GM12878 (cell line): ENCODE data around the gene TELO2. TPM values are rescaled to one million over a fixed set of nuclear protein-coding genes. Genes with fewer than 3 reads are reported as not detected.

Source experiments
- ASH2L ChIP-seq: fragments of 300-600, 200-600 bp; sonication (generic); IDR thresholded peaks from 2 replicates; pipeline ENCODE4 v1.6.1; 2017; ENCODE audit warnings: low read depth, mild to moderate bottlenecking, borderline replicate concordance
- MEF2B ChIP-seq: fragments of 450-650 bp; IDR thresholded peaks from 2 replicates; pipeline ENCODE4 v1.6.1; 2018; ENCODE audit warnings: mild to moderate bottlenecking, moderate library complexity; ENCODE audit not compliant: partially characterized antibody, poor library complexity, severe bottlenecking
- MYC ChIP-seq: IDR thresholded peaks from 2 replicates; pipeline ENCODE4 v1.6.1; 2011; ENCODE audit warnings: mild to moderate bottlenecking, low read length, moderate library complexity, inconsistent platforms; ENCODE audit not compliant: insufficient read depth, insufficient replicate concordance, insufficient read length, severe bottlenecking
- RAD51 ChIP-seq: fragments of 450-650 bp; IDR thresholded peaks from 2 replicates; pipeline ENCODE4 v1.6.1; 2016; ENCODE audit warnings: moderate library complexity, mild to moderate bottlenecking, inconsistent platforms
- RBBP5 ChIP-seq: fragments of 200-600 bp; sonication (generic); conservative IDR thresholded peaks from 2 replicates; pipeline ENCODE4 v1.6.1; 2016
- RCOR1 ChIP-seq: conservative IDR thresholded peaks from 2 replicates; pipeline ENCODE4 v1.6.1; 2012; ENCODE audit warnings: low read depth, low read length, improper control_type of control experiment
- SREBF1 ChIP-seq: IDR thresholded peaks from 2 replicates; pipeline ENCODE4 v1.6.1; 2012; ENCODE audit warnings: mild to moderate bottlenecking, low read length
- TAF1 ChIP-seq: IDR thresholded peaks from 2 replicates; pipeline ENCODE4 v1.6.1; 2011; ENCODE audit warnings: mild to moderate bottlenecking, low read depth, low read length, borderline replicate concordance
- WRNIP1 ChIP-seq: IDR thresholded peaks from 2 replicates; pipeline ENCODE4 v1.6.1; 2011; ENCODE audit warnings: low read depth, low read length, improper control_type of control experiment, borderline replicate concordance
- ZNF217 ChIP-seq: fragments of 450-650 bp; IDR thresholded peaks from 2 replicates; pipeline ENCODE4 v1.6.1; 2017; ENCODE audit warnings: antibody characterized with exemption, mild to moderate bottlenecking
- ZNF622 ChIP-seq: fragments of 450-650 bp; IDR thresholded peaks from 2 replicates; pipeline ENCODE4 v1.6.1; 2017; ENCODE audit warnings: mild to moderate bottlenecking, inconsistent platforms
- polyA plus RNA-seq, 11 experiments: library from polyadenylated mRNA; depleted of rRNA in 4 of 11; unstranded in 6 of 11; stranded (reverse) in 5 of 11; fragments of >200 nt; fragmentation: Nextera tagmentation in 4 of 11; fragmentation: Illumina TruSeq in 1 of 11; extraction: Ambion mirVana in 4 of 11; extraction: Trizol in 1 of 11; gene quantifications; 1 replicate in 1 of 11; 2 replicates in 10 of 11; pipeline versions ENCODE4 v1.2.1 to v1.2.3, GENCODE V29; 2011 to 2016; ENCODE audit warnings: inconsistent platforms in 2 of 11, missing spikeins in 2 of 11, low read depth in 1 of 11
- total RNA-seq, 4 experiments: library from RNA; depleted of rRNA in 3 of 4; stranded (reverse); fragments of >200 nt in 3 of 4; fragmentation: Illumina TruSeq in 1 of 4; extraction: Trizol in 1 of 4; gene quantifications; 2 replicates each; pipeline versions ENCODE4 v1.2.1 to v1.2.3, GENCODE V29; 2013 to 2021
- TF ChIP-seq, protein P1 (sequence below): IDR thresholded peaks from 2 replicates; pipeline ENCODE4 v1.6.1; 2011; ENCODE audit warnings: low read depth, low read length, improper control_type of control experiment, borderline replicate concordance
- TF ChIP-seq, protein P2 (sequence below), 3 experiments: IDR thresholded peaks in 2 of 3; conservative IDR thresholded peaks in 1 of 3; 2 replicates each; pipeline ENCODE4 v1.5.1; 2011; ENCODE audit warnings: low read depth in 3 of 3, low read length in 3 of 3, mild to moderate bottlenecking in 3 of 3, control low read depth in 2 of 3, moderate library complexity in 2 of 3, inconsistent platforms in 1 of 3, mixed read lengths in 1 of 3; ENCODE audit not compliant: control insufficient read depth in 2 of 3, insufficient read depth in 1 of 3; ENCODE audit errors: extremely low read depth in 1 of 3
- TF ChIP-seq, protein P3 (sequence below): fragments of 450-650 bp; formaldehyde crosslinking; IDR thresholded peaks from 2 replicates; pipeline ENCODE4 v1.4.0; 2022; ENCODE audit warnings: mild to moderate bottlenecking, moderate library complexity
- TF ChIP-seq, protein P4 (sequence below): IDR thresholded peaks from 2 replicates; pipeline ENCODE4 v1.6.1; 2011; ENCODE audit warnings: mild to moderate bottlenecking, low read depth, low read length, moderate library complexity; ENCODE audit not compliant: insufficient replicate concordance
- TF ChIP-seq, protein P5 (sequence below): fragments of 450-650 bp; formaldehyde crosslinking; IDR thresholded peaks from 2 replicates; pipeline ENCODE4 v1.4.0; 2020; ENCODE audit warnings: mild to moderate bottlenecking, moderate library complexity
- TF ChIP-seq, protein P6 (sequence below): IDR thresholded peaks from 2 replicates; pipeline ENCODE4 v1.6.1; 2012; ENCODE audit warnings: low read depth, low read length, improper control_type of control experiment

TELO2 gene
- total and polyA plus RNA-seq, 10 of the 15 experiments (the other 5 are each of a cell fraction or from before 2014, with no cell fraction given): 0.55 to 72.8 (median 18.6) TPM

DNA sequence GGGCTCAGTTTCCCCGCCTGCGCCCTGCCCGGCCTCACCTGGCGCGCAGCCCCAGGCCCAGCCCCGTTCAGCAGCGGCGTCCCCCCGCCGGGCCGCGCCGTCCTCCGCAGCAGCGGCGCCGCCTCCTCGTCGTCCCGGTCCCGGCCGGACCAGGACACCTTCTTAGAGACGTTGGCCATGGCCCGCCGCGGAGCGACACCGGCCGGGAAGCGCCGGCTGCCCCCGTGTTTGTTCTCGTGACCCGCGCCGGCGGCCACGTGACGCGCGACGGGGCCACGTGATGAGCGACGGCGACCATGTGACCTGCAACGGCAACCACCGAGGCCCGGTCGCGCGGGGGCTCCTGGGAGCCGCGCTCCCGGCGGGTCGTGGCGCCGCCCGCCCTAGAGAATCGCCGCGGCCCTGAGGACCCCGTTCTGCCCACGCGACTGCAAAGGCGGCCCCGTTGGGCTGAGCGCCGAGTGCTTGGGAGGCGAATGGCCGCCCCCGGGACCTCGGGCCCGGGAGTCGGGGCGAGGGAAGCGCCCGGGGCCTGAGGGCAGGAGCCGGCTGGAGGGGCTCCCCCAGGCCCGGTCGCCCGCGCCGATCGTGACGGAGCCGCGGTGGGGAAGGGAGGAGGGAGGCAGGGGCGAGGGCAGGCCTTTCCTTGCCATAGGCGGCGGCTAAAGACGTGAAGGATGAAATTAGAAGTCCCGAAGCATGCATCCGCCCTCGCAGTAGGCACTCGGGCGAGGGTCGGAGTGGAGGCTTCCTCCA lies 18.2 kb upstream of the TELO2 start, which contains the start of gene CLCN7 (continued):
- TF ChIP-seq, protein P1, sequence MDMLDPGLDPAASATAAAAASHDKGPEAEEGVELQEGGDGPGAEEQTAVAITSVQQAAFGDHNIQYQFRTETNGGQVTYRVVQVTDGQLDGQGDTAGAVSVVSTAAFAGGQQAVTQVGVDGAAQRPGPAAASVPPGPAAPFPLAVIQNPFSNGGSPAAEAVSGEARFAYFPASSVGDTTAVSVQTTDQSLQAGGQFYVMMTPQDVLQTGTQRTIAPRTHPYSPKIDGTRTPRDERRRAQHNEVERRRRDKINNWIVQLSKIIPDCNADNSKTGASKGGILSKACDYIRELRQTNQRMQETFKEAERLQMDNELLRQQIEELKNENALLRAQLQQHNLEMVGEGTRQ: peak; percentile 99
- TF ChIP-seq RBBP5 (no peak), ZNF622 (no peak), ASH2L (no peak), SREBF1 (peak; percentile 59), MYC (no peak), WRNIP1 (no peak), TAF1 (peak; percentile 68; the same call in 1 of the 2 replicates), RAD51 (peak; percentile 99), ZNF217 (0 out of 2 replicates have a peak, but pooled peaks have one; percentile 46), MEF2B (peak; percentile 90), RCOR1 (0 out of 2 replicates have a peak, but pooled peaks have one; percentile 49)
- TF ChIP-seq, protein P2, sequence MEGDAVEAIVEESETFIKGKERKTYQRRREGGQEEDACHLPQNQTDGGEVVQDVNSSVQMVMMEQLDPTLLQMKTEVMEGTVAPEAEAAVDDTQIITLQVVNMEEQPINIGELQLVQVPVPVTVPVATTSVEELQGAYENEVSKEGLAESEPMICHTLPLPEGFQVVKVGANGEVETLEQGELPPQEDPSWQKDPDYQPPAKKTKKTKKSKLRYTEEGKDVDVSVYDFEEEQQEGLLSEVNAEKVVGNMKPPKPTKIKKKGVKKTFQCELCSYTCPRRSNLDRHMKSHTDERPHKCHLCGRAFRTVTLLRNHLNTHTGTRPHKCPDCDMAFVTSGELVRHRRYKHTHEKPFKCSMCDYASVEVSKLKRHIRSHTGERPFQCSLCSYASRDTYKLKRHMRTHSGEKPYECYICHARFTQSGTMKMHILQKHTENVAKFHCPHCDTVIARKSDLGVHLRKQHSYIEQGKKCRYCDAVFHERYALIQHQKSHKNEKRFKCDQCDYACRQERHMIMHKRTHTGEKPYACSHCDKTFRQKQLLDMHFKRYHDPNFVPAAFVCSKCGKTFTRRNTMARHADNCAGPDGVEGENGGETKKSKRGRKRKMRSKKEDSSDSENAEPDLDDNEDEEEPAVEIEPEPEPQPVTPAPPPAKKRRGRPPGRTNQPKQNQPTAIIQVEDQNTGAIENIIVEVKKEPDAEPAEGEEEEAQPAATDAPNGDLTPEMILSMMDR (IDR thresholded peaks at IDR 0.05 in 2 of 3, conservative IDR thresholded peaks at IDR 0.05 in 1 of 3; ENCODE audit: control insufficient read depth in 2 of 3, extremely low read depth in 1 of 3, insufficient read depth in 1 of 3, low read depth in 3 of 3, low read length in 3 of 3): no peak
- TF ChIP-seq, protein P3, sequence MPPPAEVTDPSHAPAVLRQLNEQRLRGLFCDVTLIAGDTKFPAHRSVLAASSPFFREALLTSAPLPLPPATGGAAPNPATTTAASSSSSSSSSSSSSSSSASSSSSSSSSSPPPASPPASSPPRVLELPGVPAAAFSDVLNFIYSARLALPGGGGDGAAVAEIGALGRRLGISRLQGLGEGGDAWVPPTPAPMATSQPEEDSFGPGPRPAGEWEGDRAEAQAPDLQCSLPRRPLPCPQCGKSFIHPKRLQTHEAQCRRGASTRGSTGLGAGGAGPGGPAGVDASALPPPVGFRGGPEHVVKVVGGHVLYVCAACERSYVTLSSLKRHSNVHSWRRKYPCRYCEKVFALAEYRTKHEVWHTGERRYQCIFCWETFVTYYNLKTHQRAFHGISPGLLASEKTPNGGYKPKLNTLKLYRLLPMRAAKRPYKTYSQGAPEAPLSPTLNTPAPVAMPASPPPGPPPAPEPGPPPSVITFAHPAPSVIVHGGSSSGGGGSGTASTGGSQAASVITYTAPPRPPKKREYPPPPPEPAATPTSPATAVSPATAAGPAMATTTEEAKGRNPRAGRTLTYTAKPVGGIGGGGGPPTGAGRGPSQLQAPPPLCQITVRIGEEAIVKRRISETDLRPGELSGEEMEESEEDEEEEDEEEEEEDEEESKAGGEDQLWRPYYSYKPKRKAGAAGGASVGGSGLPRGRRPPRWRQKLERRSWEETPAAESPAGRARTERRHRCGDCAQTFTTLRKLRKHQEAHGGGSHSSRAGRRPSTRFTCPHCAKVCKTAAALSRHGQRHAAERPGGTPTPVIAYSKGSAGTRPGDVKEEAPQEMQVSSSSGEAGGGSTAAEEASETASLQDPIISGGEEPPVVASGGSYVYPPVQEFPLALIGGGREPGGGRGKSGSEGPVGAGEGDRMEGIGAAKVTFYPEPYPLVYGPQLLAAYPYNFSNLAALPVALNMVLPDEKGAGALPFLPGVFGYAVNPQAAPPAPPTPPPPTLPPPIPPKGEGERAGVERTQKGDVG (CRISPR knock-in tag): no peak
- TF ChIP-seq, protein P4, sequence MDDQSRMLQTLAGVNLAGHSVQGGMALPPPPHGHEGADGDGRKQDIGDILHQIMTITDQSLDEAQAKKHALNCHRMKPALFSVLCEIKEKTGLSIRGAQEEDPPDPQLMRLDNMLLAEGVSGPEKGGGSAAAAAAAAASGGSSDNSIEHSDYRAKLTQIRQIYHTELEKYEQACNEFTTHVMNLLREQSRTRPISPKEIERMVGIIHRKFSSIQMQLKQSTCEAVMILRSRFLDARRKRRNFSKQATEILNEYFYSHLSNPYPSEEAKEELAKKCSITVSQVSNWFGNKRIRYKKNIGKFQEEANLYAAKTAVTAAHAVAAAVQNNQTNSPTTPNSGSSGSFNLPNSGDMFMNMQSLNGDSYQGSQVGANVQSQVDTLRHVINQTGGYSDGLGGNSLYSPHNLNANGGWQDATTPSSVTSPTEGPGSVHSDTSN: no peak
- TF ChIP-seq, protein P5, sequence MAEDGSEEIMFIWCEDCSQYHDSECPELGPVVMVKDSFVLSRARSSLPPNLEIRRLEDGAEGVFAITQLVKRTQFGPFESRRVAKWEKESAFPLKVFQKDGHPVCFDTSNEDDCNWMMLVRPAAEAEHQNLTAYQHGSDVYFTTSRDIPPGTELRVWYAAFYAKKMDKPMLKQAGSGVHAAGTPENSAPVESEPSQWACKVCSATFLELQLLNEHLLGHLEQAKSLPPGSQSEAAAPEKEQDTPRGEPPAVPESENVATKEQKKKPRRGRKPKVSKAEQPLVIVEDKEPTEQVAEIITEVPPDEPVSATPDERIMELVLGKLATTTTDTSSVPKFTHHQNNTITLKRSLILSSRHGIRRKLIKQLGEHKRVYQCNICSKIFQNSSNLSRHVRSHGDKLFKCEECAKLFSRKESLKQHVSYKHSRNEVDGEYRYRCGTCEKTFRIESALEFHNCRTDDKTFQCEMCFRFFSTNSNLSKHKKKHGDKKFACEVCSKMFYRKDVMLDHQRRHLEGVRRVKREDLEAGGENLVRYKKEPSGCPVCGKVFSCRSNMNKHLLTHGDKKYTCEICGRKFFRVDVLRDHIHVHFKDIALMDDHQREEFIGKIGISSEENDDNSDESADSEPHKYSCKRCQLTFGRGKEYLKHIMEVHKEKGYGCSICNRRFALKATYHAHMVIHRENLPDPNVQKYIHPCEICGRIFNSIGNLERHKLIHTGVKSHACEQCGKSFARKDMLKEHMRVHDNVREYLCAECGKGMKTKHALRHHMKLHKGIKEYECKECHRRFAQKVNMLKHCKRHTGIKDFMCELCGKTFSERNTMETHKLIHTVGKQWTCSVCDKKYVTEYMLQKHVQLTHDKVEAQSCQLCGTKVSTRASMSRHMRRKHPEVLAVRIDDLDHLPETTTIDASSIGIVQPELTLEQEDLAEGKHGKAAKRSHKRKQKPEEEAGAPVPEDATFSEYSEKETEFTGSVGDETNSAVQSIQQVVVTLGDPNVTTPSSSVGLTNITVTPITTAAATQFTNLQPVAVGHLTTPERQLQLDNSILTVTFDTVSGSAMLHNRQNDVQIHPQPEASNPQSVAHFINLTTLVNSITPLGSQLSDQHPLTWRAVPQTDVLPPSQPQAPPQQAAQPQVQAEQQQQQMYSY (CRISPR knock-in tag): no peak
- TF ChIP-seq, protein P6, sequence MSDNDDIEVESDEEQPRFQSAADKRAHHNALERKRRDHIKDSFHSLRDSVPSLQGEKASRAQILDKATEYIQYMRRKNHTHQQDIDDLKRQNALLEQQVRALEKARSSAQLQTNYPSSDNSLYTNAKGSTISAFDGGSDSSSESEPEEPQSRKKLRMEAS: peak; percentile 98
